Tibial nerve (tissue), 3 donors: ENCODE results near the gene TREX2.

Source experiments
- POLR2A ChIP-seq, 2 donors: fragments of 450-650 bp; IDR thresholded peaks; one replicate each; pipeline ENCODE4 v1.6.1; 2017; ENCODE audit warnings: antibody characterized with exemption in 2 of 2, mild to moderate bottlenecking in 2 of 2, moderate library complexity in 2 of 2
- TF ChIP-seq, protein P1 (sequence below), 5 experiments: fragments of 200-600 bp in 3 of 5; fragments of 450-650 bp in 2 of 5; sonication (generic) in 3 of 5; IDR thresholded peaks; one replicate each; pipeline ENCODE4 v1.5.1; 2016 to 2019; ENCODE audit warnings: antibody characterized with exemption in 5 of 5, mild to moderate bottlenecking in 3 of 5, moderate library complexity in 2 of 5

DNA sequence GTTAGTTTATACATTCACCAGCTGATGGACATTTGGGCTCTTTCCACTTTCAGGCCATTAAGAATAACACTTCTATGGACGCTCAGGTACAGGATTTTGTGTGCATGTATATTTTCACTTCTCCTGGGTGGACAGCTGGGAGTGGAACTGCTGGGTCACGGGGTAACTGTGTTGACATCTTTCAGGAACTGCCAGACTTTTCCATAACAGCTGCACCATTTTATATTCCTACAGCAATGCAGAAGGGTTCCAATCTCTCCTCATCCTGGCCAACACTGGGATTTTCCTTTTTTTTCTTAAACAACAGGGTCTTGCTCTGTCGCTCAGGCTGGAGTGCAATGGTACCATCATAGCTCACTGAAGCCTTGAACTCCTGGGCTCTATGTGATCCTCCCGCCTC is 12.6 kb upstream of the TREX2 start:
- TF ChIP-seq, protein P1, sequence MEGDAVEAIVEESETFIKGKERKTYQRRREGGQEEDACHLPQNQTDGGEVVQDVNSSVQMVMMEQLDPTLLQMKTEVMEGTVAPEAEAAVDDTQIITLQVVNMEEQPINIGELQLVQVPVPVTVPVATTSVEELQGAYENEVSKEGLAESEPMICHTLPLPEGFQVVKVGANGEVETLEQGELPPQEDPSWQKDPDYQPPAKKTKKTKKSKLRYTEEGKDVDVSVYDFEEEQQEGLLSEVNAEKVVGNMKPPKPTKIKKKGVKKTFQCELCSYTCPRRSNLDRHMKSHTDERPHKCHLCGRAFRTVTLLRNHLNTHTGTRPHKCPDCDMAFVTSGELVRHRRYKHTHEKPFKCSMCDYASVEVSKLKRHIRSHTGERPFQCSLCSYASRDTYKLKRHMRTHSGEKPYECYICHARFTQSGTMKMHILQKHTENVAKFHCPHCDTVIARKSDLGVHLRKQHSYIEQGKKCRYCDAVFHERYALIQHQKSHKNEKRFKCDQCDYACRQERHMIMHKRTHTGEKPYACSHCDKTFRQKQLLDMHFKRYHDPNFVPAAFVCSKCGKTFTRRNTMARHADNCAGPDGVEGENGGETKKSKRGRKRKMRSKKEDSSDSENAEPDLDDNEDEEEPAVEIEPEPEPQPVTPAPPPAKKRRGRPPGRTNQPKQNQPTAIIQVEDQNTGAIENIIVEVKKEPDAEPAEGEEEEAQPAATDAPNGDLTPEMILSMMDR (IDR thresholded peaks at IDR 0.05), result no peak
- no peak for TF ChIP-seq POLR2A (IDR thresholded peaks at IDR 0.05)
